CD8-positive, alpha-beta memory T cell (primary cell): ENCODE results near the gene TAC1. TPM values are rescaled to one million over a fixed set of nuclear protein-coding genes. Genes with fewer than 3 reads are reported as not detected.

Experiments
- CTCF ChIA-PET: fragments of 350-600 bp; sonication (Branson Sonifier 250); formaldehyde crosslinking; loops from one replicate; lab custom pipeline; 2021; ENCODE audit warnings: antibody characterized with exemption; lab: Charles Lee
- POLR2A ChIA-PET: fragments of 350-600 bp; sonication (Branson Sonifier 250); formaldehyde crosslinking; loops from one replicate; lab custom pipeline; 2021; ENCODE audit warnings: antibody characterized with exemption; lab: Charles Lee
- DNase-seq, 5 donors: peaks; one replicate each; pipeline versions ENCODE4 v3.0.0 to v3.0.0-alpha.2; 2020 to 2022; ENCODE audit warnings: mixed read lengths in 1 of 5
- H3K27ac ChIP-seq: one replicate; pipeline ENCODE4 v1.7.0; 2013; ENCODE audit warnings: low read depth, mild to moderate bottlenecking, low read length, moderate library complexity
- H3K27me3 ChIP-seq: 2 replicates; pipeline ENCODE4 v1.7.0; 2013; ENCODE audit warnings: low read length, mild to moderate bottlenecking; ENCODE audit not compliant: insufficient read depth, poor library complexity, severe bottlenecking
- H3K36me3 ChIP-seq: 2 replicates; pipeline ENCODE4 v1.7.0; 2013; ENCODE audit warnings: mild to moderate bottlenecking, low read length, moderate library complexity; ENCODE audit not compliant: insufficient read depth
- H3K4me1 ChIP-seq: 2 replicates; pipeline ENCODE4 v1.7.0; 2013; ENCODE audit warnings: mild to moderate bottlenecking, low read length, moderate library complexity; ENCODE audit not compliant: insufficient read depth
- H3K4me3 ChIP-seq: 2 replicates; pipeline ENCODE4 v1.7.0; 2013; ENCODE audit warnings: mild to moderate bottlenecking, low read length
- H3K9me3 ChIP-seq: 2 replicates; pipeline ENCODE4 v1.7.0; 2013; ENCODE audit warnings: mild to moderate bottlenecking, low read length
- H3K27ac Mint-ChIP-seq, 8 donors: one replicate each; pipeline ENCODE4 v1.8.0; 2020 to 2021; ENCODE audit warnings: mixed read lengths in 8 of 8, mild to moderate bottlenecking in 6 of 8, inconsistent platforms in 3 of 8, moderate library complexity in 3 of 8
- H3K27me3 Mint-ChIP-seq, 2 donors: one replicate each; pipeline ENCODE4 v1.8.0; 2020 to 2021; ENCODE audit warnings: mixed read lengths in 2 of 2, mild to moderate bottlenecking in 1 of 2, moderate library complexity in 1 of 2
- H3K36me3 Mint-ChIP-seq, 3 donors: one replicate each; pipeline ENCODE4 v1.8.0; 2020 to 2021; ENCODE audit warnings: mixed read lengths in 3 of 3, inconsistent platforms in 1 of 3, mild to moderate bottlenecking in 1 of 3
- H3K4me1 Mint-ChIP-seq, 3 donors: one replicate each; pipeline ENCODE4 v1.8.0; 2020 to 2021; ENCODE audit warnings: mixed read lengths in 3 of 3, inconsistent platforms in 1 of 3, mild to moderate bottlenecking in 1 of 3
- H3K4me3 Mint-ChIP-seq, 7 donors: one replicate each; pipeline ENCODE4 v1.8.0; 2020 to 2021; ENCODE audit warnings: mixed read lengths in 7 of 7, mild to moderate bottlenecking in 6 of 7, moderate library complexity in 4 of 7, inconsistent platforms in 2 of 7
- H3K9me3 Mint-ChIP-seq, 5 donors: one replicate each; pipeline ENCODE4 v1.8.0; 2020 to 2022; ENCODE audit warnings: mixed read lengths in 5 of 5, mild to moderate bottlenecking in 3 of 5, moderate library complexity in 2 of 5, inconsistent platforms in 1 of 5
- polyA plus RNA-seq: library from polyadenylated mRNA; unstranded; fragments of 300-500 nt; fragmentation: Illumina TruSeq; gene quantifications from one replicate; pipeline ENCODE4 v1.2.3, GENCODE V29; 2021
- total RNA-seq, 2 experiments: library from RNA; stranded (reverse); gene quantifications; one replicate each; pipeline ENCODE4 v1.2.3, GENCODE V29; 2021

Gene TAC1
- total and polyA plus RNA-seq, 3 experiments from 2014 or later: 0.55 to 0.68 TPM; not detected in 1

DNA sequence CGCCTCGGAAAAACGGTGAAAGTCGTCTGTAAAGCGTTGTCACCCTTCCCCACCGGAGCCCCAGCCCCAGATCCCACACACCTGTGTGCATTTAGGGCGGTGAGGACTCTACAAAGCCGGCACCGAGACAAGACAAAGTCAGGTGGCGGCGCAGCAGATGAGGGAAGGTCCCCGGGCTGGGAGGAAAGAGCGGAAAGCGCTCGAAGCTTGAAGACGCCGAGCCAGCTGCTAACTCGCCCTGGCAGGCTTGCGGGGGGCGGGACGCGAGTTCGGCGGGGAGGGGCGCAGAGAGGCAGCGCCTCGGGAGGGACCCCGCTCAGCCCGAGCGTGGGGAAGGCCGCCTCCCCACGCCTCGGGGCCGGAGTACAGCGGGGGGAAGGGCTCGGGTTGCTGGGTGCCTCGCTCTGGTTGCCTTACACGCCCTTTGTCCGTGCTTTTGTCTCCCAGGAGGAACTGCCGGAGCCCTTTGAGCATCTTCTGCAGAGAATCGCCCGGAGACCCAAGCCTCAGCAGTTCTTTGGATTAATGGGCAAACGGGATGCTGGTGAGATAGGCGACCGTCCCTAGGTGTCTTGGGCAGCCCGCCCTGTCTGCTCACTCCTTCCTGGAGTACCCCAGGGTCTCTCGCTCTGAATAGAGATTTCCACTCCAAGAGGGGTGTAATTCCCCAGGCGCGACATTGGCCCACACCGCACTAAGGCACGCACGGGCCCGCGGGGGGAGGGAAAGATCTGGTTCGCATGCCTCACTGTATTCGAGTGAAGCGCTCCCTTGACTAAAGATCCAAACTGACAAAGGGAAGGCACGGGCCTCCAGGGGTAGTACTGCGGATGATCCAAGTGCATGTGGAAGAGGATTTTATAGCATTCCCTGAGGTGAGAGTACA lies 1.6 kb downstream of the TAC1 start:
- H3K27me3 ChIP-seq: peaks cover 10% of the 10 kb centered on the region
- POLR2A ChIA-PET: no interaction called here
- peaks cover 6 to 22% (median 13%) of the 10 kb centered on the region in 3 donors for H3K4me1 Mint-ChIP-seq
- H3K4me1 ChIP-seq: no peaks in the 10 kb centered on the region
- no peak overlapping the region for H3K4me3 Mint-ChIP-seq
- no peak overlapping the region for H3K27ac Mint-ChIP-seq
- no peak overlapping the region for H3K4me3 ChIP-seq
- DNase-seq: no peak
- no peaks in the 10 kb centered on the region for H3K36me3 Mint-ChIP-seq
- peaks cover 0 to 14% (median 0%) of the 10 kb centered on the region in 5 donors for H3K9me3 Mint-ChIP-seq
- no peaks in the 10 kb centered on the region for H3K9me3 ChIP-seq
- CTCF ChIA-PET: no interaction called here
- no peak overlapping the region for H3K27ac ChIP-seq
- peaks cover 43 to 57% of the 10 kb centered on the region in 2 donors for H3K27me3 Mint-ChIP-seq
- no peaks in the 10 kb centered on the region for H3K36me3 ChIP-seq

DNA sequence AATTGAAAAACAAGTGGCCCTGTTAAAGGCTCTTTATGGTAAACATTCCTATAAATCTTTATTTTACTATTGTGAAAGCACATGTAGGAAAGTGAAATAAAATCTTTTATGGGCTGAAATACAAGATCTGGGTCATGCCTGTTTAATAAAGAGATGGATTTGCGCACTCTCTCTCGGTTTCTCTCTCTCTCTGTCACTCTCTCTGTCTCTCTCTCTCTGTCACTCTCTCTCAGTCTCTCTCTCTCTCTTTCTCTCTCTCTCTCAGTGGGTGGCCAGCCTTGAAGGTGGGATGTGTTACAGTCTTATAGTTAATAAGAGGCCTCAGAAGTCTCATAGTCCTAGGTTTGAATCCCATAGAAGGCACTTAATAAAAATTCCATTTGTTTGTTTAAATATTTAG lies 2.4 kb downstream of the TAC1 start:
- no peak overlapping the region for H3K27ac Mint-ChIP-seq
- DNase-seq: no peak
- no peak overlapping the region for H3K4me3 ChIP-seq
- no peaks in the 10 kb centered on the region for H3K9me3 ChIP-seq
- no peaks in the 10 kb centered on the region for H3K36me3 ChIP-seq
- ChIA-PET POLR2A (no interaction called here), CTCF (no interaction called here)
- H3K4me3 Mint-ChIP-seq: peak overlapping the region in 2 of 7 donors; percentile 5 to 10
- H3K27ac ChIP-seq: no peak overlapping the region
- H3K27me3 Mint-ChIP-seq: peaks cover 40 to 53% of the 10 kb centered on the region in 2 donors
- peaks cover 0 to 11% (median 0%) of the 10 kb centered on the region in 5 donors for H3K9me3 Mint-ChIP-seq
- H3K36me3 Mint-ChIP-seq: no peaks in the 10 kb centered on the region
- H3K27me3 ChIP-seq: peaks cover 10% of the 10 kb centered on the region
- no peaks in the 10 kb centered on the region for H3K4me1 ChIP-seq
- H3K4me1 Mint-ChIP-seq: peaks cover 6 to 22% (median 13%) of the 10 kb centered on the region in 3 donors

DNA sequence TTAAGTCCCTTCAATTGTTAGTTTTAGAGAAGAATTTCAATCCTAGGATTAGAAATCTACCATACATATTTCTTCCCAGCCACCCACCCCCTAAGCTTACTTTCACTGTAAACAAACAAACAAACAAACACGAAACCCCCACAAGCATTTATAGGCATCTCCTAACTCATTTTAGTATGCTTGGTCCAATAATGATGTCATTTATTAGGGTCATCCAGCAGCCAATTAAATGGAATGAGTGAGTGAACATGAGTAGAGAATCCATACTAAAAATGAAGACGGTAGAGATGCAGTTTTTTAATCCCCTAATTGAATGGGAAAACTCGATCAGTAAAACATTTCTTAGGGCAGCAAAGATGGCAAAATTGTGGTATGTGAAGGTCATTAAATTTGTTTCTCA lies 3.2 kb downstream of the TAC1 start:
- peaks cover 10% of the 10 kb centered on the region for H3K27me3 ChIP-seq
- peak overlapping the region in 1 of 8 donors; percentile 3 for H3K27ac Mint-ChIP-seq

DNA sequence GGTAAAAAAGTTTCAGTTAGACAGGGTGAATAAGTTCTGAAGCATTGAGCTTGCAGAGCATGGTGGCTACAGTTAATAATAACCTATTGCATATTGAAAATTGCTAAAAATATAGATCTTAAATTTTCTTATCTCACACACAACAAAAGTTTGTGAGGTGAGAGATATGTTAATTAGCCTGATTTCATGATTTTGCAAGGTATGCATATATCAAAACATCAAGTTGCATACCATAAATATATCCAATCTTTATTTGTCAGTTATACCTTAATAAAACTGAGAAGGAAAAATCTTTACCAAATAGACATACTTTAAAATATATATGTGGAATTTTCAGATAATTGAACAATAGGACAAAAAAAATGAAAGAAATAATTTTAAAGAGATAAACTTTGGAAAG lies 16.6 kb downstream of the TAC1 start:
- CTCF ChIA-PET: no interaction called here

More for the DNA sequence above, 3.2 kb downstream of the TAC1 start:
- Mint-ChIP-seq H3K4me3 (no peak overlapping the region), H3K9me3 (peaks cover 0 to 11% (median 0%) of the 10 kb centered on the region in 5 donors), H3K4me1 (peaks cover 6 to 22% (median 13%) of the 10 kb centered on the region in 3 donors), H3K27me3 (peaks cover 34 to 45% of the 10 kb centered on the region in 2 donors), H3K36me3 (no peaks in the 10 kb centered on the region)
- CTCF ChIA-PET: no interaction called here
- Histone ChIP-seq H3K27ac (no peak overlapping the region), H3K4me3 (no peak overlapping the region), H3K9me3 (no peaks in the 10 kb centered on the region), H3K4me1 (no peaks in the 10 kb centered on the region), H3K36me3 (no peaks in the 10 kb centered on the region)
- POLR2A ChIA-PET: no interaction called here
- DNase-seq: no peak

DNA sequence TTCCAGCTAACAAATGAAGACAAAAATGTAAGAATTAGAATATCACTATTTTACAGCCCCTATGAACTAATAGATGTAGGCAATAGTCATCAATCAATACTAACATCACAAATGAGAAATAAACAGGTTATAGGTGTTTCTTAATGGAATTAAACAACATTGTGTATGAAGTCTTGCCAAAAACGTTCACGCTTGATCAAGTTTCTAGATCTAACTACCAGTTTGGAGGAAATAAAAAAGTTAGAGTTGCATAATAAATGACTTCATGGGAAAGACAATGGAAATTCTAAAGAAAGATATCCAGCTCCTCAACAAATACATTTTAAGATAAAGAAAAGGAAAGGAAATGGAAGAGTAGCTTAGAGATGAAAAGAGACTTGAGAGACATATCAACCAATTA lies 19.7 kb downstream of the TAC1 start:
- Histone ChIP-seq H3K27ac (no peak overlapping the region), H3K4me1 (no peaks in the 10 kb centered on the region), H3K27me3 (no peaks in the 10 kb centered on the region), H3K4me3 (no peak overlapping the region), H3K9me3 (no peaks in the 10 kb centered on the region), H3K36me3 (no peaks in the 10 kb centered on the region)
- Mint-ChIP-seq H3K27ac (no peak overlapping the region), H3K27me3 (peaks cover 1 to 5% of the 10 kb centered on the region in 2 donors), H3K9me3 (peaks cover 0 to 4% (median 0%) of the 10 kb centered on the region in 5 donors), H3K36me3 (no peaks in the 10 kb centered on the region), H3K4me3 (no peak overlapping the region), H3K4me1 (no peaks in the 10 kb centered on the region)
- POLR2A ChIA-PET: no interaction called here
- DNase-seq: no peak
- CTCF ChIA-PET: no interaction called here

More for the DNA sequence above, 16.6 kb downstream of the TAC1 start:
- no peak overlapping the region for H3K27ac Mint-ChIP-seq
- no peaks in the 10 kb centered on the region for H3K4me1 Mint-ChIP-seq
- peaks cover 0 to 7% (median 0%) of the 10 kb centered on the region in 5 donors for H3K9me3 Mint-ChIP-seq
- POLR2A ChIA-PET: no interaction called here
- Histone ChIP-seq H3K4me1 (no peaks in the 10 kb centered on the region), H3K27me3 (no peaks in the 10 kb centered on the region), H3K4me3 (no peak overlapping the region), H3K27ac (no peak overlapping the region), H3K36me3 (no peaks in the 10 kb centered on the region), H3K9me3 (no peaks in the 10 kb centered on the region)
- H3K4me3 Mint-ChIP-seq: no peak overlapping the region
- H3K36me3 Mint-ChIP-seq: no peaks in the 10 kb centered on the region
- DNase-seq: no peak
- H3K27me3 Mint-ChIP-seq: peaks cover 1 to 7% of the 10 kb centered on the region in 2 donors

DNA sequence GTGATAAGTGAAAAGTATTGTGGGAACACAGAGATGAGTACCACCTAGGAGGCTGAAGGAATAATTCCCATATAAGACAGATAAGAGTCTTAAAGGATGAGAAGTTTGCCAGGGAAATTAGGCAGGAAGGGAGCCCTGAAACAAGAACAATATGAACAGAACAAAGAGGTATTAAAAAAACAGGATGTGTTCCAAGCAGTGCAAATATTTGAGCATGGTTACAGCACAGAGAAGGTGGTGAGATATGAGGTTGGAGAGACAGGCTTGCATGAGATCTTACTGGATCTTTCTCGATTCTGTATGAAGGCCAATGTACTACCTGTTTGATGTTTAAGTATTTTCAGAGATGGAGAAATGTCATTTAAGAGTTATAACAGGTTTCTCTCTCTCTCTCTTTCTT lies 20.3 kb downstream of the TAC1 start:
- H3K36me3 ChIP-seq: no peaks in the 10 kb centered on the region
- no peak overlapping the region for H3K27ac ChIP-seq
- DNase-seq: no peak
- H3K27ac Mint-ChIP-seq: no peak overlapping the region
- peaks cover 0 to 4% (median 0%) of the 10 kb centered on the region in 5 donors for H3K9me3 Mint-ChIP-seq
- no peaks in the 10 kb centered on the region for H3K4me1 Mint-ChIP-seq
- H3K4me3 ChIP-seq: no peak overlapping the region
- ChIA-PET POLR2A (no interaction called here), CTCF (no interaction called here)
- no peaks in the 10 kb centered on the region for H3K36me3 Mint-ChIP-seq
- no peaks in the 10 kb centered on the region for H3K4me1 ChIP-seq
- peaks cover 1 to 5% of the 10 kb centered on the region in 2 donors for H3K27me3 Mint-ChIP-seq
- no peaks in the 10 kb centered on the region for H3K27me3 ChIP-seq
- H3K9me3 ChIP-seq: no peaks in the 10 kb centered on the region
- no peak overlapping the region for H3K4me3 Mint-ChIP-seq

DNA sequence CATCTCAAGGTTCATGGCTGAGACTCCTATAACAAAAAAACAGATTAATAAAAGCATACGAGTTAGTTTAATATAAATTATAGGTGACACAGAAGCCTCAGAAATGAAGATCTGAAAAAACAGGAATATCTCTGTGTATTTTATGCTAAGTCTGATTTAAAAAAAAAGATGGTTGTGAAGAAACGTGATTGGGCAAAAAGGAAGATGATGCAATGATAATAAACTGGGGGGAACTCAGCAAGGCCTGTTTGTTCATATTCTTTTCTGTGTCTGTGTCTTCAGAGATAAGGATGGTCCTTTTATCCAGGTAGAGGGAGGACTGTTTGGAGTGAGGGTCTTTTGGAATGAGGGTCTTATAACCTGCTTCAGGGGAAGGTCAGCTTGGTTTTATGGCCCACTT lies 25.9 kb downstream of the TAC1 start:
- no peaks in the 10 kb centered on the region for H3K9me3 ChIP-seq
- Mint-ChIP-seq H3K27me3 (peaks cover 0 to 9% of the 10 kb centered on the region in 2 donors), H3K27ac (no peak overlapping the region), H3K4me3 (no peak overlapping the region), H3K9me3 (peaks cover 0 to under 1% (median 0%) of the 10 kb centered on the region in 5 donors), H3K4me1 (no peaks in the 10 kb centered on the region), H3K36me3 (no peaks in the 10 kb centered on the region)
- no peaks in the 10 kb centered on the region for H3K4me1 ChIP-seq
- no peak overlapping the region for H3K27ac ChIP-seq
- ChIA-PET POLR2A (no interaction called here), CTCF (no interaction called here)
- H3K36me3 ChIP-seq: no peaks in the 10 kb centered on the region
- H3K27me3 ChIP-seq: no peaks in the 10 kb centered on the region
- H3K4me3 ChIP-seq: no peak overlapping the region
- no peak for DNase-seq

DNA sequence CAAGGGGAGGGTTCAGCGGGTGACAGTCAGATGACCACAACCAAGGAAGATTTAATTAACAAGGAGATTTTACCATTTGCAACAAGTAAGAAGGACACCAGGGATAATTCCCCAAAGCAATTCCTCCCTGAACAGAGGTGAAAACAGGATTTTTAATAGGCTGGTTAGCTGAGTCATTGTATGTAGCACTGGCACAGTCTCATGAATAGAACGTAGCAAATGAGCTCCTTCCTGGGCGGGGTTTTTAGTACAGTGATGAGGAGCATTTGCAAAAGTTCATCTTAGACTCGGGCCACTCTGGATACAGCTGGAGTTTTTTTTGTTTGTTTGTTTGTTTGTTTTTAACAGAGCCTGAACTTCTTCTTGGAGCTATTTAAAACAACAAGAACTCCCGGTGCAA lies 39.0 kb downstream of the TAC1 start:
- POLR2A ChIA-PET: no interaction called here
- H3K27me3 Mint-ChIP-seq: peaks cover under 1 to 5% of the 10 kb centered on the region in 2 donors
- Histone ChIP-seq H3K36me3 (no peaks in the 10 kb centered on the region), H3K27me3 (no peaks in the 10 kb centered on the region), H3K4me1 (no peaks in the 10 kb centered on the region), H3K4me3 (no peak overlapping the region), H3K9me3 (no peaks in the 10 kb centered on the region), H3K27ac (no peak overlapping the region)
- no peaks in the 10 kb centered on the region for H3K36me3 Mint-ChIP-seq
- peaks cover 0 to 2% (median 0%) of the 10 kb centered on the region in 5 donors for H3K9me3 Mint-ChIP-seq
- H3K4me1 Mint-ChIP-seq: no peaks in the 10 kb centered on the region
- H3K27ac Mint-ChIP-seq: no peak overlapping the region
- DNase-seq: no peak
- no peak overlapping the region for H3K4me3 Mint-ChIP-seq
- CTCF ChIA-PET: no interaction called here
